Right renal pelvis (tissue), 4 donors: ENCODE measurements around the gene ZFY. TPM values are rescaled to one million over a fixed set of nuclear protein-coding genes. Genes with fewer than 3 reads are reported as not detected.

Experiments used
- polyA plus RNA-seq, 4 donors: library from polyadenylated mRNA; unstranded; fragments of 120-200 nt; gene quantifications; one replicate each; pipeline ENCODE4 v1.2.1, GENCODE V29; 2013; ENCODE audit not compliant: insufficient read length in 4 of 4

The ZFY gene
- polyA plus RNA-seq, 4 donors, result 14.4 to 18.8 (median 17.8) TPM

Other genes with a start within 250 kb of the ZFY start
- gene SRY, start 147.7 kb upstream of the ZFY start, polyA plus RNA-seq, result 1 to 10 TPM; 2.3 to 2.6 (median 2.3) TPM
- gene RPS4Y1, start 93.8 kb upstream of the ZFY start, polyA plus RNA-seq, result 100 to 1,000 TPM; 650 to 675 (median 654) TPM